ENCODE data around the gene SEC14L3. TPM values are rescaled to one million over a fixed set of nuclear protein-coding genes. Genes with fewer than 3 reads are reported as not detected.
"Not testable (repeated sequence)": the region's sequence is repeated elsewhere in the genome, so short reads cannot be mapped to it uniquely, and the experiment has no call there.

The SEC14L3 gene
- total RNA-seq, 1 experiment from 2014 or later, result not detected

DNA sequence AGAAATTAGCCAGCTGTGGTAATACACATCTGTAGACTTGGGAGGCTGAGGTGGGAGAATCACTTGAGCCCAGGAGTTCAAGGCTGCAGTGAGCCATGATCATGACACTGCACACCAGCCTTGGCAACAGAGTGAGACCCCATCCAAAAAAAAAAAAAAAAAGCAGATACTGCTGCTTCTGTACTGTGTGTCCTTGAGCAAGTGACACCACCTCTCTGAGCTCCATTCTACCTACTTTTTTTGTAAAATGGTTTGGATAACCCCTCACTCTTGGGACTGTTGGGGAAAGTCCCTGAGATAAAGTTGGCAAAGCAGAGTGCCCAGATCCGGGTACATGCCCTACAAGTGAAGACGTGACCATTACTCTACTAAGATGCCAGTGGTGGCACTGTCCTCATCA lies 2.7 kb downstream of the SEC14L3 start:
- no peak for TF ChIP-seq TCF7 (CRISPR knock-in tag; IDR thresholded peaks at IDR 0.05; ENCODE audit: low read depth)
- TF ChIP-seq OVOL2 (CRISPR knock-in tag; IDR thresholded peaks at IDR 0.05; ENCODE audit: borderline replicate concordance), result no peak
- no peak for TF ChIP-seq ZNF416 (CRISPR knock-in tag; IDR thresholded peaks at IDR 0.05)
- TF ChIP-seq, protein P1, sequence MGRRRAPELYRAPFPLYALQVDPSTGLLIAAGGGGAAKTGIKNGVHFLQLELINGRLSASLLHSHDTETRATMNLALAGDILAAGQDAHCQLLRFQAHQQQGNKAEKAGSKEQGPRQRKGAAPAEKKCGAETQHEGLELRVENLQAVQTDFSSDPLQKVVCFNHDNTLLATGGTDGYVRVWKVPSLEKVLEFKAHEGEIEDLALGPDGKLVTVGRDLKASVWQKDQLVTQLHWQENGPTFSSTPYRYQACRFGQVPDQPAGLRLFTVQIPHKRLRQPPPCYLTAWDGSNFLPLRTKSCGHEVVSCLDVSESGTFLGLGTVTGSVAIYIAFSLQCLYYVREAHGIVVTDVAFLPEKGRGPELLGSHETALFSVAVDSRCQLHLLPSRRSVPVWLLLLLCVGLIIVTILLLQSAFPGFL (CRISPR knock-in tag; IDR thresholded peaks at IDR 0.05; ENCODE audit: borderline replicate concordance), result no peak
- TF ChIP-seq ZNF317 (CRISPR knock-in tag; IDR thresholded peaks at IDR 0.05; ENCODE audit: borderline replicate concordance, low read depth), result no peak
- TF ChIP-seq ZNF219 (CRISPR knock-in tag; IDR thresholded peaks at IDR 0.05; ENCODE audit: borderline replicate concordance), result no peak
- TF ChIP-seq NR2C2 (CRISPR knock-in tag; IDR thresholded peaks at IDR 0.05), result no peak
- TF ChIP-seq, protein P2, sequence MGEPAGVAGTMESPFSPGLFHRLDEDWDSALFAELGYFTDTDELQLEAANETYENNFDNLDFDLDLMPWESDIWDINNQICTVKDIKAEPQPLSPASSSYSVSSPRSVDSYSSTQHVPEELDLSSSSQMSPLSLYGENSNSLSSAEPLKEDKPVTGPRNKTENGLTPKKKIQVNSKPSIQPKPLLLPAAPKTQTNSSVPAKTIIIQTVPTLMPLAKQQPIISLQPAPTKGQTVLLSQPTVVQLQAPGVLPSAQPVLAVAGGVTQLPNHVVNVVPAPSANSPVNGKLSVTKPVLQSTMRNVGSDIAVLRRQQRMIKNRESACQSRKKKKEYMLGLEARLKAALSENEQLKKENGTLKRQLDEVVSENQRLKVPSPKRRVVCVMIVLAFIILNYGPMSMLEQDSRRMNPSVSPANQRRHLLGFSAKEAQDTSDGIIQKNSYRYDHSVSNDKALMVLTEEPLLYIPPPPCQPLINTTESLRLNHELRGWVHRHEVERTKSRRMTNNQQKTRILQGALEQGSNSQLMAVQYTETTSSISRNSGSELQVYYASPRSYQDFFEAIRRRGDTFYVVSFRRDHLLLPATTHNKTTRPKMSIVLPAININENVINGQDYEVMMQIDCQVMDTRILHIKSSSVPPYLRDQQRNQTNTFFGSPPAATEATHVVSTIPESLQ (CRISPR knock-in tag; IDR thresholded peaks at IDR 0.05), result no peak
- TF ChIP-seq, protein P3, sequence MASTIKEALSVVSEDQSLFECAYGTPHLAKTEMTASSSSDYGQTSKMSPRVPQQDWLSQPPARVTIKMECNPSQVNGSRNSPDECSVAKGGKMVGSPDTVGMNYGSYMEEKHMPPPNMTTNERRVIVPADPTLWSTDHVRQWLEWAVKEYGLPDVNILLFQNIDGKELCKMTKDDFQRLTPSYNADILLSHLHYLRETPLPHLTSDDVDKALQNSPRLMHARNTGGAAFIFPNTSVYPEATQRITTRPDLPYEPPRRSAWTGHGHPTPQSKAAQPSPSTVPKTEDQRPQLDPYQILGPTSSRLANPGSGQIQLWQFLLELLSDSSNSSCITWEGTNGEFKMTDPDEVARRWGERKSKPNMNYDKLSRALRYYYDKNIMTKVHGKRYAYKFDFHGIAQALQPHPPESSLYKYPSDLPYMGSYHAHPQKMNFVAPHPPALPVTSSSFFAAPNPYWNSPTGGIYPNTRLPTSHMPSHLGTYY (CRISPR knock-in tag; IDR thresholded peaks at IDR 0.05), result no peak
- TF ChIP-seq, protein P4, sequence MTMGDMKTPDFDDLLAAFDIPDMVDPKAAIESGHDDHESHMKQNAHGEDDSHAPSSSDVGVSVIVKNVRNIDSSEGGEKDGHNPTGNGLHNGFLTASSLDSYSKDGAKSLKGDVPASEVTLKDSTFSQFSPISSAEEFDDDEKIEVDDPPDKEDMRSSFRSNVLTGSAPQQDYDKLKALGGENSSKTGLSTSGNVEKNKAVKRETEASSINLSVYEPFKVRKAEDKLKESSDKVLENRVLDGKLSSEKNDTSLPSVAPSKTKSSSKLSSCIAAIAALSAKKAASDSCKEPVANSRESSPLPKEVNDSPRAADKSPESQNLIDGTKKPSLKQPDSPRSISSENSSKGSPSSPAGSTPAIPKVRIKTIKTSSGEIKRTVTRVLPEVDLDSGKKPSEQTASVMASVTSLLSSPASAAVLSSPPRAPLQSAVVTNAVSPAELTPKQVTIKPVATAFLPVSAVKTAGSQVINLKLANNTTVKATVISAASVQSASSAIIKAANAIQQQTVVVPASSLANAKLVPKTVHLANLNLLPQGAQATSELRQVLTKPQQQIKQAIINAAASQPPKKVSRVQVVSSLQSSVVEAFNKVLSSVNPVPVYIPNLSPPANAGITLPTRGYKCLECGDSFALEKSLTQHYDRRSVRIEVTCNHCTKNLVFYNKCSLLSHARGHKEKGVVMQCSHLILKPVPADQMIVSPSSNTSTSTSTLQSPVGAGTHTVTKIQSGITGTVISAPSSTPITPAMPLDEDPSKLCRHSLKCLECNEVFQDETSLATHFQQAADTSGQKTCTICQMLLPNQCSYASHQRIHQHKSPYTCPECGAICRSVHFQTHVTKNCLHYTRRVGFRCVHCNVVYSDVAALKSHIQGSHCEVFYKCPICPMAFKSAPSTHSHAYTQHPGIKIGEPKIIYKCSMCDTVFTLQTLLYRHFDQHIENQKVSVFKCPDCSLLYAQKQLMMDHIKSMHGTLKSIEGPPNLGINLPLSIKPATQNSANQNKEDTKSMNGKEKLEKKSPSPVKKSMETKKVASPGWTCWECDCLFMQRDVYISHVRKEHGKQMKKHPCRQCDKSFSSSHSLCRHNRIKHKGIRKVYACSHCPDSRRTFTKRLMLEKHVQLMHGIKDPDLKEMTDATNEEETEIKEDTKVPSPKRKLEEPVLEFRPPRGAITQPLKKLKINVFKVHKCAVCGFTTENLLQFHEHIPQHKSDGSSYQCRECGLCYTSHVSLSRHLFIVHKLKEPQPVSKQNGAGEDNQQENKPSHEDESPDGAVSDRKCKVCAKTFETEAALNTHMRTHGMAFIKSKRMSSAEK (CRISPR knock-in tag; IDR thresholded peaks at IDR 0.05; ENCODE audit: borderline replicate concordance), result no peak
- TF ChIP-seq, protein P5, sequence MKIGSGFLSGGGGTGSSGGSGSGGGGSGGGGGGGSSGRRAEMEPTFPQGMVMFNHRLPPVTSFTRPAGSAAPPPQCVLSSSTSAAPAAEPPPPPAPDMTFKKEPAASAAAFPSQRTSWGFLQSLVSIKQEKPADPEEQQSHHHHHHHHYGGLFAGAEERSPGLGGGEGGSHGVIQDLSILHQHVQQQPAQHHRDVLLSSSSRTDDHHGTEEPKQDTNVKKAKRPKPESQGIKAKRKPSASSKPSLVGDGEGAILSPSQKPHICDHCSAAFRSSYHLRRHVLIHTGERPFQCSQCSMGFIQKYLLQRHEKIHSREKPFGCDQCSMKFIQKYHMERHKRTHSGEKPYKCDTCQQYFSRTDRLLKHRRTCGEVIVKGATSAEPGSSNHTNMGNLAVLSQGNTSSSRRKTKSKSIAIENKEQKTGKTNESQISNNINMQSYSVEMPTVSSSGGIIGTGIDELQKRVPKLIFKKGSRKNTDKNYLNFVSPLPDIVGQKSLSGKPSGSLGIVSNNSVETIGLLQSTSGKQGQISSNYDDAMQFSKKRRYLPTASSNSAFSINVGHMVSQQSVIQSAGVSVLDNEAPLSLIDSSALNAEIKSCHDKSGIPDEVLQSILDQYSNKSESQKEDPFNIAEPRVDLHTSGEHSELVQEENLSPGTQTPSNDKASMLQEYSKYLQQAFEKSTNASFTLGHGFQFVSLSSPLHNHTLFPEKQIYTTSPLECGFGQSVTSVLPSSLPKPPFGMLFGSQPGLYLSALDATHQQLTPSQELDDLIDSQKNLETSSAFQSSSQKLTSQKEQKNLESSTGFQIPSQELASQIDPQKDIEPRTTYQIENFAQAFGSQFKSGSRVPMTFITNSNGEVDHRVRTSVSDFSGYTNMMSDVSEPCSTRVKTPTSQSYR (CRISPR knock-in tag; IDR thresholded peaks at IDR 0.05), result no peak
- CTCF ChIA-PET, result no interaction called here

DNA sequence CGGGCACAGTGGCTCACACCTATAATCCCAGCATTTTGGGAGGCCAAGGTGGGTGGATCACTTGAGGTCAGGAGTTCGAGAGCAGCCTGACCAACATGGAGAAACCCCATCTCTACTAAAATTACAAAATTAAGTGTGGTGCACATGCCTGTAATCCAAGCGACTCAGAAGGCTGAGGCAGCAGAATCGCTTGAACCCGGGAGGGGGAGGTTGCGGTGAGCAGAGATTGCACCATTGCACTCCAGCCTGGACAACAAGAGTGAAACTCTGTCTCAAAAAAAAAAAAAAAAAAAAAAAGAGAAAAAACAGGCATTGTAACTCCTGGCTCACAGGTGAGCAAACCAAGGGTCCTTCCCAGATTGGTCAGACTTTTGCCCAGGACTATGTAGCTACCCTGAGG lies 11.3 kb downstream of the SEC14L3 start:
- H3K27me3 Mint-ChIP-seq (ENCODE audit: low read depth); H3K9me3 Mint-ChIP-seq; H3K4me3 Mint-ChIP-seq; CTCF ChIA-PET; H3K27ac Mint-ChIP-seq; DNase-seq (ENCODE audit: low spot score); ATAC-seq; H3K36me3 Mint-ChIP-seq; H3K4me1 Mint-ChIP-seq; POLR2A ChIA-PET: not testable (repeated sequence)

More for the DNA sequence above, 2.7 kb downstream of the SEC14L3 start:
- Mint-ChIP-seq H3K36me3 (no peaks in the 10 kb centered on the region), H3K27ac (no peak overlapping the region), H3K4me1 (no peaks in the 10 kb centered on the region), H3K9me3 (peaks cover 5% of the 10 kb centered on the region; the same call in 1 of the 2 replicates), H3K27me3 (ENCODE audit: low read depth) (peaks cover 8% of the 10 kb centered on the region), H3K4me3 (no peak overlapping the region)
- ATAC-seq (no peak), DNase-seq (ENCODE audit: low spot score) (no peak)
- POLR2A ChIA-PET, result no interaction called here

All from WTC11 (cell line).